ENCODE measurements around the gene COL4A1. TPM values are rescaled to one million over a fixed set of nuclear protein-coding genes. Genes with fewer than 3 reads are reported as not detected.

The COL4A1 gene
- total RNA-seq, 2 donors from 2014 or later, result 140 to 201 TPM

- H3K27me3 ChIP-seq, result no peaks in the 10 kb centered on the region
- peak; percentile 57 for DNase-seq (ENCODE audit: low spot score)
Observed at GRCh38 chr13:110308656-110309359, 1.9 kb upstream of the COL4A1 start.

GRCh38 chr13:110307767-110308655, 1.1 kb upstream of the COL4A1 start:
- Histone ChIP-seq H3K9me3 (no peaks in the 10 kb centered on the region), H3K4me3 (peak overlapping the region; percentile 90 to 96), H3K36me3 (peaks cover 9% of the 10 kb centered on the region), H3K27me3 (no peaks in the 10 kb centered on the region), H3K4me1 (peaks cover 0 to 64% of the 10 kb centered on the region in 2 donors), H3K27ac (peak overlapping the region; percentile 97 to 99)
- peak; percentile 61 for DNase-seq (ENCODE audit: low spot score)
- TF ChIP-seq CTCF (IDR thresholded peaks at IDR 0.05), result no peak

More at GRCh38 chr13:110308656-110309359, 1.9 kb upstream of the COL4A1 start:
- peak overlapping the region; percentile 97 to 99 for H3K27ac ChIP-seq
- no peak for TF ChIP-seq CTCF (IDR thresholded peaks at IDR 0.05)
- peaks cover 9% of the 10 kb centered on the region for H3K36me3 ChIP-seq
- peaks cover 0 to 61% of the 10 kb centered on the region in 2 donors for H3K4me1 ChIP-seq
- no peaks in the 10 kb centered on the region for H3K9me3 ChIP-seq
- H3K4me3 ChIP-seq, result peak overlapping the region; percentile 90 to 96

- H3K9me3 ChIP-seq, result no peaks in the 10 kb centered on the region
- H3K27me3 ChIP-seq, result no peaks in the 10 kb centered on the region
- TF ChIP-seq CTCF (IDR thresholded peaks at IDR 0.05), result no peak
- H3K27ac ChIP-seq, result peak overlapping the region; percentile 97 to 99
- DNase-seq (ENCODE audit: low spot score), result peak; percentile 58
- peaks cover 10% of the 10 kb centered on the region for H3K36me3 ChIP-seq
- H3K4me3 ChIP-seq, result peak overlapping the region; percentile 90 to 96
- H3K4me1 ChIP-seq, result peaks cover 0 to 64% of the 10 kb centered on the region in 2 donors
Observed at GRCh38 chr13:110306340-110306959, 507 bp downstream of the COL4A1 start.

- Histone ChIP-seq H3K36me3 (peaks cover 12% of the 10 kb centered on the region), H3K4me3 (peak overlapping the region; percentile 90 to 96), H3K27me3 (no peaks in the 10 kb centered on the region), H3K4me1 (peaks cover 0 to 64% of the 10 kb centered on the region in 2 donors), H3K27ac (peak overlapping the region; percentile 97 to 99), H3K9me3 (no peaks in the 10 kb centered on the region)
- DNase-seq (ENCODE audit: low spot score), result peak; percentile 58
- no peak for TF ChIP-seq CTCF (IDR thresholded peaks at IDR 0.05)
Observed at GRCh38 chr13:110305949-110306339, 1.0 kb downstream of the COL4A1 start.

- Histone ChIP-seq H3K4me3 (peak overlapping the region; percentile 90 to 96), H3K27ac (peak overlapping the region; percentile 97 to 99), H3K9me3 (no peaks in the 10 kb centered on the region), H3K4me1 (peaks cover 0 to 64% of the 10 kb centered on the region in 2 donors), H3K36me3 (peaks cover 8% of the 10 kb centered on the region), H3K27me3 (no peaks in the 10 kb centered on the region)
- TF ChIP-seq CTCF (IDR thresholded peaks at IDR 0.05), result no peak
- no peak for DNase-seq (ENCODE audit: low spot score)
Observed at GRCh38 chr13:110305544-110305943, 1.4 kb downstream of the COL4A1 start.

Data from right atrium auricular region (tissue), 2 donors.